Breast epithelium (tissue), 4 donors: Measurements from ENCODE around the gene SPTBN2. TPM values are rescaled to one million over a fixed set of nuclear protein-coding genes. Genes with fewer than 3 reads are reported as not detected.

Experiments used
- DNase-seq, 2 donors: peaks; one replicate each; pipeline ENCODE4 v3.0.0-alpha.2; 2019; ENCODE audit warnings: low spot score in 2 of 2
- H3K27ac ChIP-seq, 2 donors: fragments of 200-600 bp; sonication (generic) in 1 of 2; one replicate each; pipeline ENCODE4 v1.5.1; 2016 to 2019; ENCODE audit warnings: mild to moderate bottlenecking in 1 of 2
- H3K27me3 ChIP-seq, 2 donors: fragments of 200-600 bp; sonication (generic) in 1 of 2; one replicate each; pipeline versions ENCODE4 v1.5.1 to v1.6.0; 2017 to 2019; ENCODE audit warnings: control low read depth in 1 of 2, mild to moderate bottlenecking in 1 of 2
- H3K36me3 ChIP-seq: fragments of 200-600 bp; one replicate; pipeline ENCODE4 v1.5.1; 2019
- H3K4me1 ChIP-seq, 2 donors: fragments of 200-600 bp; sonication (generic); one replicate each; pipeline ENCODE4 v1.5.1; 2016 to 2019; ENCODE audit warnings: control low read depth in 1 of 2
- H3K4me3 ChIP-seq, 3 donors: fragments of 200-600 bp; sonication (generic); 1 replicate in 2 of 3; 2 replicates in 1 of 3; pipeline ENCODE4 v1.5.1; 2016 to 2019; ENCODE audit warnings: mild to moderate bottlenecking in 3 of 3, moderate library complexity in 2 of 3
- H3K9me3 ChIP-seq, 2 donors: fragments of 200-600 bp; sonication (generic) in 1 of 2; one replicate each; pipeline ENCODE4 v1.5.1; 2016 to 2019; ENCODE audit warnings: control low read depth in 1 of 2
- POLR2A ChIP-seq: fragments of 450-650 bp; IDR thresholded peaks from one replicate; pipeline ENCODE4 v1.6.1; 2016; ENCODE audit warnings: antibody characterized with exemption, mild to moderate bottlenecking, moderate library complexity
- POLR2AphosphoS5 ChIP-seq, 3 donors: sonication (generic); formaldehyde crosslinking; IDR thresholded peaks; one replicate each; pipeline ENCODE4 v1.6.1; 2017; ENCODE audit warnings: antibody characterized with exemption in 3 of 3
- intact Hi-C: fragments of 100-400 bp; cut with DNase I; formaldehyde crosslinking; loops from one replicate; pipeline ENCODE4 v1.15.1; 2023; ENCODE audit warnings: low total_unique reads
- total RNA-seq, 3 donors: library from RNA; depleted of rRNA; stranded (reverse); fragments of >200 nt; gene quantifications; one replicate each; pipeline ENCODE4 v1.1.0, GENCODE V29; 2016
- TF ChIP-seq, protein P1 (sequence below), 3 donors: fragments of 450-650 bp; IDR thresholded peaks; one replicate each; pipeline ENCODE4 v1.5.1; 2016 to 2017; ENCODE audit warnings: antibody characterized with exemption in 3 of 3, mild to moderate bottlenecking in 3 of 3, moderate library complexity in 3 of 3

Gene SPTBN2
- total RNA-seq, 3 donors from 2014 or later: 1.1 to 28.7 (median 27.2) TPM

DNA sequence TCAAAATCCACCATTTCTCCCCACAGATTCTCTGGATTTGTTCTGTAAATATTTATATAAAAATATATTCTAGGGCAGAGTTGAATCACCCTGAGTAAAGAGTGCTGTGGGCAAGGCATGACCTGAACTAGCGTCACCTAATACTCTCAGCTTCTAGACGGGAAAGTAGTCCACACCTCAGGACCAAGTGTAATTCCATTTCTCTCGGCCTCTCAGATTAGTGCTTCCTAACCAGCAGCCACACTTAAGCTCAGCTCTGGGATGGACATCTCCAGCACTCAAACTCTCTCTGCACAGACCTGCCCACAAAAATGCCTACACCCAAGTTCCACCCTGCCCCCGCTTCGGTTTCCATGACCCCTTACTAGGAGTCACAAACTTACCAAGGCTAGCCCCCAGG is 5.3 kb downstream of the SPTBN2 start:
- peak in 1 of 2 donors; percentile 35 for DNase-seq
- no peak for TF ChIP-seq POLR2A
- no peak for TF ChIP-seq POLR2AphosphoS5 (IDR thresholded peaks at IDR 0.05)
- TF ChIP-seq, protein P1, sequence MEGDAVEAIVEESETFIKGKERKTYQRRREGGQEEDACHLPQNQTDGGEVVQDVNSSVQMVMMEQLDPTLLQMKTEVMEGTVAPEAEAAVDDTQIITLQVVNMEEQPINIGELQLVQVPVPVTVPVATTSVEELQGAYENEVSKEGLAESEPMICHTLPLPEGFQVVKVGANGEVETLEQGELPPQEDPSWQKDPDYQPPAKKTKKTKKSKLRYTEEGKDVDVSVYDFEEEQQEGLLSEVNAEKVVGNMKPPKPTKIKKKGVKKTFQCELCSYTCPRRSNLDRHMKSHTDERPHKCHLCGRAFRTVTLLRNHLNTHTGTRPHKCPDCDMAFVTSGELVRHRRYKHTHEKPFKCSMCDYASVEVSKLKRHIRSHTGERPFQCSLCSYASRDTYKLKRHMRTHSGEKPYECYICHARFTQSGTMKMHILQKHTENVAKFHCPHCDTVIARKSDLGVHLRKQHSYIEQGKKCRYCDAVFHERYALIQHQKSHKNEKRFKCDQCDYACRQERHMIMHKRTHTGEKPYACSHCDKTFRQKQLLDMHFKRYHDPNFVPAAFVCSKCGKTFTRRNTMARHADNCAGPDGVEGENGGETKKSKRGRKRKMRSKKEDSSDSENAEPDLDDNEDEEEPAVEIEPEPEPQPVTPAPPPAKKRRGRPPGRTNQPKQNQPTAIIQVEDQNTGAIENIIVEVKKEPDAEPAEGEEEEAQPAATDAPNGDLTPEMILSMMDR (IDR thresholded peaks at IDR 0.05): no peak
- no peak overlapping the region for H3K4me3 ChIP-seq
- no peaks in the 10 kb centered on the region for H3K9me3 ChIP-seq
- no peaks in the 10 kb centered on the region for H3K36me3 ChIP-seq
- intact Hi-C loops: no loop called here
- peak overlapping the region in 1 of 2 donors; percentile 17 for H3K27ac ChIP-seq
- peaks cover 0 to 9% of the 10 kb centered on the region in 2 donors for H3K4me1 ChIP-seq
- H3K27me3 ChIP-seq: no peaks in the 10 kb centered on the region

- Histone ChIP-seq H3K4me3 (no peak overlapping the region), H3K9me3 (no peaks in the 10 kb centered on the region), H3K4me1 (peaks cover 0 to 9% of the 10 kb centered on the region in 2 donors), H3K27ac (no peak overlapping the region), H3K36me3 (no peaks in the 10 kb centered on the region), H3K27me3 (no peaks in the 10 kb centered on the region)
- no peak for DNase-seq
- intact Hi-C loops: no loop called here
- no peak for TF ChIP-seq POLR2AphosphoS5 (IDR thresholded peaks at IDR 0.05)
- TF ChIP-seq, protein P1 (IDR thresholded peaks at IDR 0.05): no peak
- no peak for TF ChIP-seq POLR2A
Observed at GRCh38 chr11:66722745-66723651, 6.0 kb downstream of the SPTBN2 start.

- no peak for DNase-seq
- H3K27me3 ChIP-seq: no peaks in the 10 kb centered on the region
- H3K9me3 ChIP-seq: no peaks in the 10 kb centered on the region
- intact Hi-C loops: no loop called here
- H3K4me1 ChIP-seq: peaks cover 0 to 8% of the 10 kb centered on the region in 2 donors
- H3K4me3 ChIP-seq: no peak overlapping the region
- TF ChIP-seq POLR2A (no peak), POLR2AphosphoS5 (IDR thresholded peaks at IDR 0.05) (no peak)
- TF ChIP-seq, protein P1 (IDR thresholded peaks at IDR 0.05): no peak
- H3K36me3 ChIP-seq: no peaks in the 10 kb centered on the region
- H3K27ac ChIP-seq: no peak overlapping the region
Observed at GRCh38 chr11:66721939-66722338, 7.1 kb downstream of the SPTBN2 start.

- H3K27ac ChIP-seq: peak overlapping the region; percentile 75 to 78
Observed at GRCh38 chr11:66720899-66721470, 8.0 kb downstream of the SPTBN2 start.

More at GRCh38 chr11:66720899-66721470, 8.0 kb downstream of the SPTBN2 start:
- H3K4me3 ChIP-seq: no peak overlapping the region
- no peaks in the 10 kb centered on the region for H3K9me3 ChIP-seq
- no peak for TF ChIP-seq POLR2AphosphoS5 (IDR thresholded peaks at IDR 0.05)
- TF ChIP-seq POLR2A: no peak
- TF ChIP-seq, protein P1 (IDR thresholded peaks at IDR 0.05): no peak
- no peak for DNase-seq
- H3K36me3 ChIP-seq: no peaks in the 10 kb centered on the region
- H3K4me1 ChIP-seq: peaks cover 0 to 4% of the 10 kb centered on the region in 2 donors
- intact Hi-C loops: no loop called here
- no peaks in the 10 kb centered on the region for H3K27me3 ChIP-seq
